ENCODE measurements around the gene IDUA. TPM values are rescaled to one million over a fixed set of nuclear protein-coding genes. Genes with fewer than 3 reads are reported as not detected.

Gene IDUA
- total and polyA plus RNA-seq, 2 donors (not counting 1 experiment from before 2014, with no cell fraction given) = 57.0 to 67.4 TPM

- peaks cover 40% of the 10 kb centered on the region for H3K27me3 Mint-ChIP-seq
Measured at GRCh38 chr4:1002631-1003251, 15.9 kb downstream of the IDUA start.

More at GRCh38 chr4:1002631-1003251, 15.9 kb downstream of the IDUA start:
- Mint-ChIP-seq H3K4me3 (no peak overlapping the region), H3K27ac (no peak overlapping the region), H3K9me3 (ENCODE audit: insufficient read depth) (peaks cover 3% of the 10 kb centered on the region), H3K4me1 (peaks cover 28% of the 10 kb centered on the region)
- Histone ChIP-seq H3K27me3 (replicated peaks in 1 of 4; ENCODE audit: control extremely low read depth in 1 of 4, control insufficient read depth in 3 of 4, insufficient read depth in 4 of 4, low read length in 3 of 4) (peaks cover 0 to 74% (median 36%) of the 10 kb centered on the region in 4 experiments), H3K9me3 (ENCODE audit: control extremely low read depth in 1 of 3, control insufficient read depth in 2 of 3, insufficient read depth in 1 of 3, low read length in 2 of 3) (peaks cover 0 to 50% (median 0%) of the 10 kb centered on the region in 3 donors), H4K20me1 (ENCODE audit: control insufficient read depth, insufficient read depth, low read length, poor library complexity, severe bottlenecking) (peaks cover 6% of the 10 kb centered on the region), H3K4me3 (ENCODE audit: control extremely low read depth in 1 of 5, extremely low read depth in 1 of 5, insufficient read depth in 1 of 5, low read depth in 2 of 5, low read length in 4 of 5) (no peak overlapping the region), H3K36me3 (replicated peaks in 1 of 2; ENCODE audit: control extremely low read depth in 1 of 2, control insufficient read depth in 1 of 2, extremely low read depth in 1 of 2, insufficient read depth in 2 of 2, low read length in 1 of 2) (no peaks in the 10 kb centered on the region), H3K4me2 (replicated peaks; ENCODE audit: low read depth, low read length, poor library complexity, severe bottlenecking) (peak overlapping the region; percentile 54), H3K27ac (ENCODE audit: low read length in 2 of 2) (no peak overlapping the region), H2AFZ (ENCODE audit: insufficient read depth, low read depth, low read length, poor library complexity, severe bottlenecking) (no peak overlapping the region), H3K4me1 (ENCODE audit: control insufficient read depth in 2 of 2, insufficient read depth in 2 of 2, low read length in 2 of 2) (peaks cover 27 to 39% of the 10 kb centered on the region in 2 donors), H3K79me2 (ENCODE audit: control insufficient read depth, insufficient read depth, low read length) (no peaks in the 10 kb centered on the region), H3K9ac (ENCODE audit: low read length) (no peak overlapping the region)
- ATAC-seq (ENCODE audit: low read depth) = no peak
- no peak for TF ChIP-seq CTCF (IDR thresholded peaks at IDR 0.05)
- TF ChIP-seq EZH2 (IDR thresholded peaks at IDR 0.05; ENCODE audit: borderline replicate concordance, insufficient read depth, low read depth, low read length, poor library complexity, severe bottlenecking) = peak; percentile 60
- WGBS (ENCODE audit: insufficient coverage) = 8% methylated on average over 56 of the region's 75 CpGs
- CTCF ChIA-PET = no interaction called here
- intact Hi-C loops (cut with micrococcal nuclease) = no loop called here
- DNase-seq = no peak
- POLR2A ChIA-PET = no interaction called here

Data from B cell (primary cell).